Osteocyte (in vitro differentiated cells): Measurements from ENCODE around the gene TENM4. TPM values are rescaled to one million over a fixed set of nuclear protein-coding genes. Genes with fewer than 3 reads are reported as not detected.
"Not testable (repeated sequence)": the region's sequence is repeated elsewhere in the genome, so short reads cannot be mapped to it uniquely, and the experiment has no call there.

Source experiments
- DNase-seq: peaks from one replicate; pipeline ENCODE4 v3.0.0; 2021; ENCODE audit warnings: mixed read lengths; ENCODE audit not compliant: unreplicated experiment; ENCODE audit errors: extremely low spot score
- H3K27ac Mint-ChIP-seq: one replicate; pipeline ENCODE4 v1.8.0; 2021; ENCODE audit warnings: mild to moderate bottlenecking, mixed read lengths; ENCODE audit not compliant: unreplicated experiment
- H3K27me3 Mint-ChIP-seq: one replicate; pipeline ENCODE4 v1.8.0; 2021; ENCODE audit warnings: mixed read lengths; ENCODE audit not compliant: unreplicated experiment
- H3K36me3 Mint-ChIP-seq: one replicate; pipeline ENCODE4 v1.8.0; 2021; ENCODE audit warnings: mixed read lengths; ENCODE audit not compliant: unreplicated experiment
- H3K4me1 Mint-ChIP-seq: one replicate; pipeline ENCODE4 v1.8.0; 2021; ENCODE audit warnings: mixed read lengths; ENCODE audit not compliant: unreplicated experiment
- H3K4me3 Mint-ChIP-seq: one replicate; pipeline ENCODE4 v1.8.0; 2021; ENCODE audit warnings: mild to moderate bottlenecking, moderate library complexity, mixed read lengths; ENCODE audit not compliant: unreplicated experiment
- H3K9me3 Mint-ChIP-seq: one replicate; pipeline ENCODE4 v1.8.0; 2021; ENCODE audit warnings: mixed read lengths; ENCODE audit not compliant: unreplicated experiment
- total RNA-seq: library from RNA; stranded (reverse); gene quantifications from 2 replicates; pipeline ENCODE4 v1.2.1, GENCODE V29; 2021
- TF ChIP-seq, protein P1 (sequence below): fragments of 200-600 bp; sonication (generic); IDR thresholded peaks from 2 replicates; pipeline ENCODE4 v1.5.0; 2021; ENCODE audit warnings: antibody characterized with exemption, mild to moderate bottlenecking, moderate library complexity

TENM4 gene
- total RNA-seq, 1 donor from 2014 or later, result 74.1 TPM

DNA sequence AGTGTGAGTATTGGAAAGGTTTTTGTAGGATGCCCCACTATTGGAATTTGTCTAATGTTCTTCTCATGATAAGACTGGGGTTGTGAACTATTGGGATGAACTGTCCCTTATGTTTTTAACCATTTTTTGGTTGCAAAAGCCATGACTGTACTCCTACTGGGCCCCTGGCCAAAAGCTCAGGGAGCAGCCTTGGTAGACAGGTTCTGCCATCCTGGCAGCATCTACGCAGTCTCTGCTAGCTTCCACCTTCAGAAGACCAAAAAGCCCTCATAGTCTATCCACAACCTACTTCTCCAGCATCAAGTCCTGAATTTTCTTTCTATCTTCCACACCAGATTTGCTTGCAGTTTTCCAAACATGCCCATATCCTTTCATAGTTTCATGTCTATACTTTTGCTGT is 211.8 kb downstream of the TENM4 start:
- H3K36me3 Mint-ChIP-seq, result no peaks in the 10 kb centered on the region
- H3K4me1 Mint-ChIP-seq, result peaks cover 8% of the 10 kb centered on the region
- H3K27me3 Mint-ChIP-seq, result peaks cover 22% of the 10 kb centered on the region
- TF ChIP-seq, protein P1, sequence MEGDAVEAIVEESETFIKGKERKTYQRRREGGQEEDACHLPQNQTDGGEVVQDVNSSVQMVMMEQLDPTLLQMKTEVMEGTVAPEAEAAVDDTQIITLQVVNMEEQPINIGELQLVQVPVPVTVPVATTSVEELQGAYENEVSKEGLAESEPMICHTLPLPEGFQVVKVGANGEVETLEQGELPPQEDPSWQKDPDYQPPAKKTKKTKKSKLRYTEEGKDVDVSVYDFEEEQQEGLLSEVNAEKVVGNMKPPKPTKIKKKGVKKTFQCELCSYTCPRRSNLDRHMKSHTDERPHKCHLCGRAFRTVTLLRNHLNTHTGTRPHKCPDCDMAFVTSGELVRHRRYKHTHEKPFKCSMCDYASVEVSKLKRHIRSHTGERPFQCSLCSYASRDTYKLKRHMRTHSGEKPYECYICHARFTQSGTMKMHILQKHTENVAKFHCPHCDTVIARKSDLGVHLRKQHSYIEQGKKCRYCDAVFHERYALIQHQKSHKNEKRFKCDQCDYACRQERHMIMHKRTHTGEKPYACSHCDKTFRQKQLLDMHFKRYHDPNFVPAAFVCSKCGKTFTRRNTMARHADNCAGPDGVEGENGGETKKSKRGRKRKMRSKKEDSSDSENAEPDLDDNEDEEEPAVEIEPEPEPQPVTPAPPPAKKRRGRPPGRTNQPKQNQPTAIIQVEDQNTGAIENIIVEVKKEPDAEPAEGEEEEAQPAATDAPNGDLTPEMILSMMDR, result no peak
- H3K4me3 Mint-ChIP-seq, result no peak overlapping the region
- DNase-seq, result no peak
- no peaks in the 10 kb centered on the region for H3K9me3 Mint-ChIP-seq
- no peak overlapping the region for H3K27ac Mint-ChIP-seq

DNA sequence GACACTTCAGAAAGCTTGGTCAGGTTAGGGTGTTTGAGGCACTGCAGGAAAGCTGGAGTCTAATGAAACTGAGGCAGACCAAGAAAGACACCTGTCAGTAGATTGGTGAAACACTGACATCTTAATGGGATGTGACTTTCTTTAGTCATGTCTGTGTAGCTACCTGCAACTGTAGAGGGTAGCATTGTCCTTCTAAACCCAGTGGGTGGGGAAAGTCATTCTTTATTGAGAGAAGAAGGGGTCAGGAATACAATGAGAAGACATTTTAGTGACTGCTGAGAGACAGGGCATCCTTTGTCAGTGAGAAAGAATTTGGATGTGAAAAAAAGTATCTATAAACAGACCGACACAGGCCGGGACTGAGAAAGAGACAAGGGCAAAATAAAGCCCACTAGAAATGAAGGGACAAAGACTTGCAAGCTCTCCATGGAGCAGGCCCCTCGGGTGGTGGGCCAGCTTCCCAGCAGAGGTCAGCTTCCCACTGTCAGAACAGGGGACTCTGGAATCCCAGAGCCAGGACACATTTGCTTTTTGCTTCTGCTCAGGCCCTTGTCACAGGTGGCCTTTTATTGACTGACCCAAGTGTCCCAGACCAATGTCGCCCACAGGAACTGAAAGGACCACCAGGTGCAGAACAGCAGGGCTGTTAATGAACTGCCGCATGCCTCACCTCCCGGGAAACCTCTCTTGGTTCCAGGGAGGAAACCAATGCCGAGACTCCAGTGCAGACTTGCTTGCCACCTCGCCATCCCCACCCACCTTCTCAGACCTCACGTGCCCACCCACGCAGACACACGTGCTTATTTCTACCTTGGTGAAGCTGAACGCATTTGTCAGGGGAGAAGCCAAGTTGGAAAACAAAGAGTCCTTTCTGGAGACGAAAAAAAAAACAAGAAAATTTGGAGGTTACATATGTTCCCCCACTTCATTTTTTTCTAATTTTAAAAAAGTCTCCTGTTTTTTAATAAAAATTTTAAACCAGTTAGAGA is 212.8 kb downstream of the TENM4 start:
- H3K36me3 Mint-ChIP-seq, result no peaks in the 10 kb centered on the region
- no peak overlapping the region for H3K27ac Mint-ChIP-seq
- TF ChIP-seq, protein P1, result no peak
- peaks cover 8% of the 10 kb centered on the region for H3K4me1 Mint-ChIP-seq
- H3K27me3 Mint-ChIP-seq, result peaks cover 22% of the 10 kb centered on the region
- H3K4me3 Mint-ChIP-seq, result no peak overlapping the region
- no peaks in the 10 kb centered on the region for H3K9me3 Mint-ChIP-seq
- DNase-seq, result no peak

DNA sequence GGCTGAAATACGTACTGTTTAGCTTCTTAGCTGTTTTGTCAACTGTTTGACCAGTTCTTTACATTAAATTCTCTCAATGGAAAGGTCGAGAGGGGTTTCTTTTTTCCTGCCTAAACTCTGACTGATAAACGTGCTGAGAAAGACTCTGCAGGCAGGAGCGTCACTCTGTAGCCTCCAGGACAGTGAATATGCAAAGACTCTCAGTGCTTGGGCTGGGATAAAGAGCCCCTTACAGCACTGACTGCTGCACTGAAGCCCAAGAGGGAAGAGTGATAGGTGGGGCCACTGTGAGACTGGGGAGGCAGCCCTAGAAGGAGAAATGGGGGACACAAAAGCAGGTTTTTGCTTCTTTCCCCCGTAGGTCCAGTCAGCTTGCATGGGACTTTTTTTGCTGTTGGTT is 213.5 kb downstream of the TENM4 start:
- no peaks in the 10 kb centered on the region for H3K36me3 Mint-ChIP-seq

DNA sequence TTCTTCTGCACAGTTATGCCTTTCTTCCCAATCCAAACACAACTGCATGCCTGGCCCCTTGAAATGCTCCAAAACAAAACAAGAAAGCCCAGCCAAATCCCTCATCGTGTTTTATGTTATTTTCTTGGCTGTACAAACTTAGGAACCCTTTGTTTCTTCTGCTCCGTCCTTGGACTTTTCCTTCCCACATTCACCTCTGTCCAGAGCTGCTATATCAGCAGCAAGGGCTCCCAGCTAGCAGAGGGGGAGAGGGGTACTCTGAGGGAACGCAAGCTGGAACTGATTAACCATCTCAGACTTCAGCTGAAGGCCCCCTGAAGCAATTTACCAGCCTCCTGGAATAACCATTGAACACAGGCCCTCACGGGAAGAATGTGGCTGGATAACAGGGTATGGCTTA is 214.7 kb downstream of the TENM4 start:
- Mint-ChIP-seq H3K4me3 (no peak overlapping the region), H3K36me3 (no peaks in the 10 kb centered on the region), H3K27me3 (peaks cover 25% of the 10 kb centered on the region), H3K4me1 (peaks cover 8% of the 10 kb centered on the region), H3K9me3 (peaks cover 5% of the 10 kb centered on the region), H3K27ac (no peak overlapping the region)
- DNase-seq, result no peak
- TF ChIP-seq, protein P1, result no peak

More for the DNA sequence above, 213.5 kb downstream of the TENM4 start:
- H3K27ac Mint-ChIP-seq, result no peak overlapping the region
- TF ChIP-seq, protein P1, result no peak
- H3K4me1 Mint-ChIP-seq, result peaks cover 8% of the 10 kb centered on the region
- no peak for DNase-seq
- H3K4me3 Mint-ChIP-seq, result no peak overlapping the region
- peaks cover 22% of the 10 kb centered on the region for H3K27me3 Mint-ChIP-seq
- peaks cover 5% of the 10 kb centered on the region for H3K9me3 Mint-ChIP-seq

DNA sequence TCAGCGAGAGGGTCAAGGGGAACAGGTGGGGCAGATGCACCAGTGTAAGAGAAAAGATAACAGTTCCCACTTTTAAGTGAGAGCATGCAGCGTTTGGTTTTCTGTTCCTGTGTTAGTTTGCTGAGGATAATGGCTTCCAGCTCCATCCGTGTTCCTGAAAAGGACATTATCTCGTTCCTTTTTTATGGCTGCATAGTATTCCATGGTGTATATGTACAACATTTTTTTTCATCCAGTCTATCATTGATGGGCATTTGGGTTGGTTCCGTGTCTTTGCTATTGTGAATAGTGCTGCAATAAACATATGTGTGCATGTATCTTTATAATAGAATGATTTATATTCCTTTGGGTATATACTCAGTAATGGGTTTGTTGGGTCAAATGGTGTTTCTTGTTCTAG is 218.7 kb downstream of the TENM4 start:
- peaks cover 26% of the 10 kb centered on the region for H3K27me3 Mint-ChIP-seq
- not testable (repeated sequence) for H3K4me1 Mint-ChIP-seq, DNase-seq, H3K9me3 Mint-ChIP-seq, H3K4me3 Mint-ChIP-seq, H3K27ac Mint-ChIP-seq, H3K36me3 Mint-ChIP-seq
